Lower lobe of right lung (tissue), 2 donors: Measurements from ENCODE around the gene TMEM178B. TPM values are rescaled to one million over a fixed set of nuclear protein-coding genes. Genes with fewer than 3 reads are reported as not detected.

Source experiments
- ATAC-seq, 2 donors: fragments of 200-7000 bp; cut with Tn5 transposase; one replicate each; pipeline ENCODE4 v1.9.1; 2020 to 2022; ENCODE audit warnings: mild to moderate bottlenecking in 2 of 2, moderate library complexity in 2 of 2
- DNase-seq: peaks from one replicate; pipeline ENCODE4 v3.0.0-alpha.2; 2020
- H3K27ac ChIP-seq: fragments of 200-600 bp; one replicate; pipeline ENCODE4 v1.8.0; 2022
- H3K27me3 ChIP-seq: fragments of 200-600 bp; one replicate; pipeline ENCODE4 v1.8.0; 2022; ENCODE audit warnings: low read depth
- H3K36me3 ChIP-seq: fragments of 200-600 bp; one replicate; pipeline ENCODE4 v1.8.0; 2022; ENCODE audit warnings: mild to moderate bottlenecking
- H3K4me1 ChIP-seq: fragments of 200-600 bp; one replicate; pipeline ENCODE4 v1.8.0; 2022
- H3K4me3 ChIP-seq: fragments of 200-600 bp; one replicate; pipeline ENCODE4 v1.8.0; 2022; ENCODE audit warnings: mild to moderate bottlenecking
- H3K9me3 ChIP-seq: fragments of 200-600 bp; one replicate; pipeline ENCODE4 v1.8.0; 2022
- intact Hi-C: fragments of 100-400 bp; cut with DNase I; formaldehyde crosslinking; loops from one replicate; pipeline ENCODE4 v1.11.0; 2022
- total RNA-seq: library from RNA; stranded (reverse); fragmentation: NEBNext Ultra II Directional; extraction: Animal tissue kit (Norgen Biotek cat#: 25700); gene quantifications from one replicate; pipeline ENCODE4 v1.2.1, GENCODE V29; 2021
- TF ChIP-seq, protein P1 (sequence below): fragments of 200-600 bp; IDR thresholded peaks from one replicate; pipeline ENCODE4 v1.8.0; 2022; ENCODE audit warnings: antibody characterized with exemption, mild to moderate bottlenecking
- donor health status: DM: no; HTN: yes; CAD: no; lungs with severe emphysema.

Gene TMEM178B
- total RNA-seq, 1 donor from 2014 or later = 0.18 TPM

DNA sequence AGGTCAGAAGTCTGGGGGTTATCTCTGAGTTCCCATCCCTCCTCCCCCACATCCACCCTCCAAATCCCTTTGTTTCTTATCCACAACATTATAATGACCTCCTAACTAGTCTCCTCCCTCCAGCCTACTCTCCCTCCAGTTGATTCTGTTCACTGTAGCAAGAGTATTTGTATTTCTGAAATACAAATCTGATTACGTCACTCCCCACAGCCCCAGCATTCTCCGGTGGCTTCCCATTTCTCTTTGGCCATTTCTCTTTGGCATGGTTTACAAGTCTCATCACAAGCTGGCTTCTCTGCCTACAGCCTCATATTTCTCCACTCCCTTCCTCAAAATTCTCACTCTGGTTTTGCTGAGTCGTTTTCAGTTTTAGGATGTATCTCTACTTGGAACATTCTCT is 34.5 kb upstream of the TMEM178B start:
- DNase-seq (no peak), ATAC-seq (no peak)
- Histone ChIP-seq H3K4me1 (no peaks in the 10 kb centered on the region), H3K36me3 (no peaks in the 10 kb centered on the region), H3K27me3 (no peaks in the 10 kb centered on the region), H3K27ac (no peak overlapping the region), H3K9me3 (no peaks in the 10 kb centered on the region), H3K4me3 (no peak overlapping the region)
- TF ChIP-seq, protein P1, sequence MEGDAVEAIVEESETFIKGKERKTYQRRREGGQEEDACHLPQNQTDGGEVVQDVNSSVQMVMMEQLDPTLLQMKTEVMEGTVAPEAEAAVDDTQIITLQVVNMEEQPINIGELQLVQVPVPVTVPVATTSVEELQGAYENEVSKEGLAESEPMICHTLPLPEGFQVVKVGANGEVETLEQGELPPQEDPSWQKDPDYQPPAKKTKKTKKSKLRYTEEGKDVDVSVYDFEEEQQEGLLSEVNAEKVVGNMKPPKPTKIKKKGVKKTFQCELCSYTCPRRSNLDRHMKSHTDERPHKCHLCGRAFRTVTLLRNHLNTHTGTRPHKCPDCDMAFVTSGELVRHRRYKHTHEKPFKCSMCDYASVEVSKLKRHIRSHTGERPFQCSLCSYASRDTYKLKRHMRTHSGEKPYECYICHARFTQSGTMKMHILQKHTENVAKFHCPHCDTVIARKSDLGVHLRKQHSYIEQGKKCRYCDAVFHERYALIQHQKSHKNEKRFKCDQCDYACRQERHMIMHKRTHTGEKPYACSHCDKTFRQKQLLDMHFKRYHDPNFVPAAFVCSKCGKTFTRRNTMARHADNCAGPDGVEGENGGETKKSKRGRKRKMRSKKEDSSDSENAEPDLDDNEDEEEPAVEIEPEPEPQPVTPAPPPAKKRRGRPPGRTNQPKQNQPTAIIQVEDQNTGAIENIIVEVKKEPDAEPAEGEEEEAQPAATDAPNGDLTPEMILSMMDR = no peak
- intact Hi-C loops = no loop called here

DNA sequence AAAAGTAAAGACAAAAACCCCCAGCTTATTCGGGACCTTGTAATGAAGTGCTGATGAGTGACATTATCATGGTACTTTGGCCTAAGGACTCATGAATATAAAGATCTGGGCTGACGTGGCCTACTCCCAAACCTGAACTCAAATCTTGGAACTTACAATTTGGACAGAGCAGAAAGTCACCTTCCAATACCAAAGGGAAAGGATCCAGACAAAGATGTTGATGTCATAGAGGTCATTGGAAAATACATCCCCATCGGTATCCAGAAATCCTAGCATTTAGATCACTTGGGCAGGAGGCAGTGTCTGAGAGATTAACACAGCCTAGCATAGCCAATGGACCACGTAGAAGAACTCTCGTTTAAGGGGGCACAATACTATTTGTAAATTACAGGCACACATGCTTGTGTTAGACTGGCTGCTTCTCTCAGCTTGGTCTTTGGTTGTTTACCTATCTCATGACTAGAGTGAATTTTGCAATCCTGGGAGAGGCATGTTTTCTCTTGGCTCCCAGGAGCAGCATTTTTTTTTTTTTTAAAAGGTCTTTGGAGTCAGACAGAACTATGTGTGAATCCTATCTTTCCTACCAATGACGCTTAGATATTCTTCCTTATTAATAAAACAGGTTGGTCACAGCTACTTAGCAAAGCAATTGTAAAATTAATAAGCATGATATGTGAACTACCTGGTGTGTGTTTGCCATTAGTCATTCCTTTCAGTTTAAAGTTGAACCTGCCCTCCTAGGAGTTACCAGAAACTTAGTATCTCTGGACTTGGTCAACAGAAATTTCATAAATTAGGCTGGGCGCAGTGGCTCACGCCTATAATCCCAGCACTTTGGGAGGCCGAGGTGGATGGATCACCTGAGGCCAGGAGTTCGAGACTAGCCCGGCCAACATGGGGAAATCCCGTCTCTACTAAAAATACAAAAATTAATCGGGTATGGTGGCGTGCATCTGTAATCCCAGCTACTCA is 31.4 kb upstream of the TMEM178B start:
- no peaks in the 10 kb centered on the region for H3K27me3 ChIP-seq
- no peak for ATAC-seq
- intact Hi-C loops = no loop called here

DNA sequence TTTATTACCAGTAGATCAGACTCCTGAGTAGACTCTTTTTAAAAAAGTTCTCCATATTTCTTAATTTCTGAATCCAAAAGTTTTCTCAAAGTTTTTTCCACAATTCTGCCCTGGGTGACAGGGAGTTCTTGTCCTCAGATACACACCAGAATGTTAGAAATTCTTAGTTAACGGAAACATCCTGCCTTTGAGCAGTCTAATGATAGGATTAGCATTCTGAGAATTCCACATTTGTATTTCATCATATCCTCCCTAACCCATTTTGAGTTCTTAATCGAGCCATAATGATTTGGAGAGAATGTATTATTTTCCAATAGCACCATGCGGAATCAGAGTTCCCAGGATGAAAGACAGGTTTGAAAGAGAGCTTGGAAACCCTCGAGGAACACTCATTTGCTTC is 30.2 kb upstream of the TMEM178B start:
- no peak for ATAC-seq
- TF ChIP-seq, protein P1 = no peak
- DNase-seq = no peak
- intact Hi-C loops = no loop called here
- Histone ChIP-seq H3K4me1 (no peaks in the 10 kb centered on the region), H3K4me3 (no peak overlapping the region), H3K36me3 (no peaks in the 10 kb centered on the region), H3K27me3 (no peaks in the 10 kb centered on the region), H3K27ac (no peak overlapping the region), H3K9me3 (no peaks in the 10 kb centered on the region)

More for the DNA sequence above, 31.4 kb upstream of the TMEM178B start:
- H3K9me3 ChIP-seq = no peaks in the 10 kb centered on the region
- no peak overlapping the region for H3K4me3 ChIP-seq
- DNase-seq = no peak
- TF ChIP-seq, protein P1 = no peak
- no peaks in the 10 kb centered on the region for H3K36me3 ChIP-seq
- H3K27ac ChIP-seq = no peak overlapping the region
- no peaks in the 10 kb centered on the region for H3K4me1 ChIP-seq

DNA sequence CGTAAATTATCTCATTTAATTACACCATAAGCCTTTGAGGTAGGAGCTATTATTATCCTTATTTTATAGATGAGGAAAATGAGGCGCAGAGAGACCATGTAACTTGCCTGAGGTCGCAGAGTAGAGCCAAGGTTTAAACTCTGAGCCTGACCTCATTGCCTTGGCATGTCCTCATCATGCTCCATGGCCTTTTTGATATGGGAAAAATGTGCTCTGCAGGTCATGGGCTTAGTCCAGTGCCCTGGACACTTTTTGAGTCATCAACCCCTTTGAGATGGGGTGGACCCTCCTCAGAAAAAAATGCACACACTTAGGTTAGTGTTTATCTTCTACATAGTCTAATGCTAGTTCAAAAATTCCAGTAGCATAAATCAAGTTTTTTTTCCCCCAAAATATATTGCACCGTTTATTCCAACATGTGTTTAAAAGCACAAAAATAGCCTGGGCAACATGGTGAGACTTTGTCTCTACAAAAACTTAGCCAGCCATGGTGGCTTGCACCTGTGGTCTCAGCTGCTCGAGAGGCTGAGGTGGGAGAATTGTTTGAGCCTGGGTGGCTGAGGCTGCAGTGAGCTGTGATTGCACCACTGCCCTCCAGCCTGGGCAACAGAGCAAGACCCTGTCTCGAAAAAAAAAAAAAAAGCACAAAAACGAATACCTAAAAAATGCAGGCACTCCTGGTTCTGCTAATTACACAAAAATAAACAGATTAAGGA is 28.6 kb upstream of the TMEM178B start:
- no peak for ATAC-seq
- Histone ChIP-seq H3K4me1 (no peaks in the 10 kb centered on the region), H3K36me3 (no peaks in the 10 kb centered on the region), H3K9me3 (no peaks in the 10 kb centered on the region), H3K4me3 (no peak overlapping the region), H3K27ac (no peak overlapping the region), H3K27me3 (no peaks in the 10 kb centered on the region)
- DNase-seq = no peak
- intact Hi-C loops = no loop called here
- TF ChIP-seq, protein P1 = no peak

DNA sequence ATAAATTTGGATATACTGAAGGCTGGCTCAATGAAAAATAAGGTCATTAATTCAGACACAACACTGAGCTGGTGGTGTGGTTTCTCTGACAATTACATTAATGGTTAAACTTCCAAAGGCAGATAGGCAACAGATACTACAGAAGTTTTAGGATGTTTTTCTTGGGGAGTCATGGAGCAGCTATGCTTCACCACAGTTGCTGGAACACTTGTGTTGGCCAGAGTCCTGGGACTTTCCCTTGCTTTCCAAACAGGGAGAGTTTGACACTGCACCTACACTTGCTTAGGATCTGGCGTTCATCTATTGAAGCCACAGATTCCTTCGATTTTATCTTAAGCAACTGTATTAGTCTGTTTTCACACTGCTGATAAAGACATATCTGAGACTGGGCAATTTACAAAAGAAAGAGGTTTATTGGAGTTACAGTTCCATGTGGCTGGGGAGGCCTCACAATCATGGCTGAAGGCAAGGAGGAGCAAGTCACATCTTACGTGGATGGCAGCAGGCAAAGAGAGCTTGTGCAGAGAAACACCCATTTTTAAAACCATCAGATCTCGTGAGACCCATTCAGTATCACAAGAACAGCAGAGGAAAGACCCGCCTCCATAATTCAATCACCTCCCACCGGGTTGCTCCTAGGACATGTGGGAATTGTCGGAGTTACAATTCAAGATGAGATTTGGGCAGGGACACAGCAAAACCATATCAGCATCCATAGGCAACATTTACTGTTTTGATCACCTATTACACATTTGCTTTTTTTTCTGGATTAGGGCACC is 27.8 kb upstream of the TMEM178B start:
- DNase-seq (no peak), ATAC-seq (no peak)
- Histone ChIP-seq H3K4me3 (no peak overlapping the region), H3K36me3 (no peaks in the 10 kb centered on the region), H3K9me3 (no peaks in the 10 kb centered on the region), H3K4me1 (no peaks in the 10 kb centered on the region), H3K27me3 (no peaks in the 10 kb centered on the region), H3K27ac (no peak overlapping the region)
- TF ChIP-seq, protein P1 = no peak
- intact Hi-C loops = no loop called here
